Left cardiac atrium (tissue), 4 donors: ENCODE measurements around the gene EML6. TPM values are rescaled to one million over a fixed set of nuclear protein-coding genes. Genes with fewer than 3 reads are reported as not detected.

Experiments used
- ATAC-seq, 2 donors: fragments of 200-7000 bp; cut with Tn5 transposase; one replicate each; pipeline ENCODE4 v1.9.1; 2020; ENCODE audit warnings: mild to moderate bottlenecking in 2 of 2, moderate library complexity in 2 of 2
- DNase-seq: peaks from one replicate; pipeline ENCODE4 v3.0.0-alpha.2; 2020
- intact Hi-C, 2 donors: fragments of 100-400 bp; cut with DNase I; formaldehyde crosslinking; loops; one replicate each; pipeline versions ENCODE4 v1.14.1 to v1.15.1; 2022 to 2023
- total RNA-seq, 2 donors: library from RNA; stranded (reverse); fragmentation: NEBNext Ultra II Directional; extraction: Animal tissue kit (Norgen Biotek cat#: 25700); gene quantifications; one replicate each; pipeline ENCODE4 v1.2.1, GENCODE V29; 2021
- donor health status: DM: no; HTN: yes; CAD: no.
- donor health status: DM: no; HTN: yes; CAD: no; lungs with severe emphysema.
- donor health status: DM: yes; HTN: yes; CAD: no.
- donor health status: Dilated cardiomyopathy.

EML6 gene
- total RNA-seq, 2 donors from 2014 or later, result 0.52 to 0.62 TPM

GRCh38 chr2:54894467-54894866, 171.0 kb downstream of the EML6 start:
- ATAC-seq (no peak), DNase-seq (peak; percentile 33)
- intact Hi-C loops, result no loop called here

GRCh38 chr2:54895730-54896129, 172.3 kb downstream of the EML6 start:
- ATAC-seq (no peak), DNase-seq (no peak)
- intact Hi-C loops, result loop anchor here in 1 of 2 donors (5.0 kb wide), 1 partner anchor 277 kb away; no protein-coding TSS in a partner anchor

DNA sequence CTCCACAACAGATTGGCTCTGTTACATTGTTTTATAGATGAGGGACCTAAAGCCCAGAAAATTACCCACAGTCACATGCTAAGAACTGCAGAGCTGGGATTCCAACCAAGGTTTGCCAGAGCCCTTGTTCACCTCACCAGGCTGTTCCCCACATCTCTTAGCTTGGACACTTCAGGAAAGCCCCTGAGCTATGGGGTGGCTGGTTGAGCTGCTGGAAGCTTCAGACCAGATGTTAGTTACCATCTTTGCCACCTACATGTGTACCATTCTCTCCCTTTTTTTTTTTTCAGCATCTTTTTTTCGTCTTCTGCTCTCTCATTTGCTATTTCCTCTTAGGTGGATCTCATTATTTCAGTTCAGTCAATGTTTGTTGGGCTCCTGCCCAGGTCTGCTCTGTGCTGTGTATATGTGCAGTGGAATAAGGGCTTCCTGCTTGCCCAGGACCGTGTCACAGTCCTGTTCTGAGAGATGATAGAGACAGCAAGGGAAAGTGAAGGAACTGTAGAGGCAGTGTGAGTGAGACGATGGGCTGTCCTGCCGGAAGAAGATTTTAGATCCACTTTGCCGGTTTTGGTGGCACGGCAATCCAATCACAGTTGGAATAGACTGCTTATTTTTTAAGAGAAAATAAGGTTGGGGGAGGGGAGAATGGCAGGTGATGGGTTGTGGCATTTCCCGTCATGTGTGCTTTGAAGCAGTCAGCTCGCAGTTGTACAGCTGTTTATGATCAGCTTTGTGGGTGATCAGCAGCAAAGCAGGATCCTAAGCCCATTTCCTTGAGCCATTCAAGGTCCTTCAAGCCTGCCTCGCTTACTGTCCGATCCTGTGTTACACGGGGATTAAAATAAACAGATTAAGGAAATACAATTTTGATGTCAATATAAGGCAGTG, 174.2 kb downstream of the EML6 start:
- intact Hi-C loops, result loop anchor here in 1 of 2 donors (5.0 kb wide), 1 partner anchor 275 kb away; no protein-coding TSS in a partner anchor
- DNase-seq (no peak), ATAC-seq (no peak)

DNA sequence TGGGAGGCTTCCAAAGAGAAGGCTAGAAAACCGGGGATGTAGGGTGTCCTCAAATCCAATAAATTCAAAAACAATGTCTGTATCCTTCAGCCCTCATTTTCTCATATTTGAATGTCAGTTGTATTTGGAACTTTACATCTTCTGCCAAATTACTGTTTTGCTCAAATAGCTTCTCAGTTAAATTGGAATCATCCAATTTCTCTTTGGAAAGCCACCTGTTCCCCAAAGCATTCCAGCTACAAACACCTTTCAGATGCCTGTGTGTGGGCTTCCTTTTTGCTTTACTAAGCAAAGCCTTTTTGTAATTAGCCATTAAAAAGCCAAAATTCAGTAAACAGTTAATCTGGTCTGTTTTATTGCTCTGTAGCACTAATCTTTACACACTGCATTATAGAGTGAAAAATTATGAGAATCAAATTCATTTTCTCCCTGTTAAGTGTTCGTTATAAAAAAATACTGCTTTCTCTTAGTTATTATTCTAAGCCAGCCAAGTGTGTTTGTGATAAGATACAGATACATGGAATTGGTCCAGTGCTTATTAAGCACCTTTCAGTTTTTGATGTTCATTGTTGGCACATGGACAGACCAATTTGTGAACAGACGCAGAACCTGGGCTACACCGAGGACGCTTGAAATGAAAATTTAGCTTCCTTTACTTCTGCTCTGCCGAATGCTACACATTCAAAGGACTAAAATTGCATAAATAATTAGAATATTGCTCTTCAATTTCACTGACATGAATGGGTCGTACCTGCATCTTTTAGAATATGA, 175.2 kb downstream of the EML6 start:
- intact Hi-C loops, result loop anchor here in 1 of 2 donors (5.0 kb wide), 1 partner anchor 274 kb away; no protein-coding TSS in a partner anchor
- ATAC-seq, result no peak
- no peak for DNase-seq

GRCh38 chr2:54899576-54900200, 176.2 kb downstream of the EML6 start:
- ATAC-seq (peak; percentile 72 to 82), DNase-seq (no peak)
- intact Hi-C loops, result loop anchor here (5.0 kb wide), 2 partner anchors 273 to 278 kb away; no protein-coding TSS in a partner anchor

GRCh38 chr2:54901224-54901986, 177.9 kb downstream of the EML6 start:
- no peak for DNase-seq
- intact Hi-C loops, result loop anchor here in 1 of 2 donors (5.0 kb wide), 1 partner anchor 276 kb away; no protein-coding TSS in a partner anchor
- no peak for ATAC-seq

GRCh38 chr2:54902763-54903162, 179.3 kb downstream of the EML6 start:
- no peak for ATAC-seq
- intact Hi-C loops, result loop anchor here in 1 of 2 donors (5.0 kb wide), 1 partner anchor 275 kb away; no protein-coding TSS in a partner anchor
- DNase-seq, result no peak

DNA sequence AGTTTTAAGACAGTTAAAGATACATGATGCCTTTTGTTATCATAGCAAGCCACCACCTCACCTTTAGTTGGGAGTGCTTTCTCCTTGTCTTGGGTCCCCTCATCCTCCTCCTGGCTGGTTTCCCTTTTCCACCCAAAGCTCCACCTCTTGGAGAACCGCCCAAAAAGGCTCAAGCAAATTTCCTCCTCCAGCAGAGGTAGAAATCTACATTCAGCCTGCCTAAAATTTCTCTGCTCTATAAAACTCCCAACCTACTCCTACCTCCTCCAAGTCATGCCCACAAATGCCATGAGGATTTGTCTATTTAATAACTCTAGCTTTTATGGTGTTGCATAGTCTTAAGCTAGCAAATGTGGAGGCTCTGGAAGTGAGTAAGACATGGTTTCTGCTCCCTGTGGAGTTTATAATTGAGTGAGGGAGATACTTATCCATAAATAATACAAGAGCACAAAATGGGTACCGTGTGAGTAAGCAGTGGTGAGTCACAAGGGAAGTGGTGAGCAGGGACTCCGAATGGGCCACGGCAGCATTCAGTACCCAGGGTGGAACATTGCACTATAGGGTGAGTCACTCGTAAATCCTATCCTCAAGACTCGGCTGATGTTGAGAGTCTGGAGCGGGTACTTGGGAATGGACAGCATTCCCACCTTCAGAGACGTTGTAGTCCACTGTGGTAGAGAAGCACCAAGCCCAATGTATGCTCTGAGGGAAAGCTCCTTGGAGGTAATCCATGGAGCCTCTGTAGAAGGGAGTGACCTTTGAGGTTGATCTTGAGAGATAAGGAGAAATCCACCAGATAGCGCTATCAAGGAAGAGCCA, 180.5 kb downstream of the EML6 start:
- peak in 1 of 2 donors; percentile 75 for ATAC-seq

GRCh38 chr2:54904836-54905235, 181.4 kb downstream of the EML6 start:
- intact Hi-C loops, result loop anchor here in 1 of 2 donors (5.0 kb wide), 1 partner anchor 272 kb away; no protein-coding TSS in a partner anchor
- ATAC-seq (peak in 1 of 2 donors; percentile 68), DNase-seq (no peak)

More for the DNA sequence above, 180.5 kb downstream of the EML6 start:
- DNase-seq, result peak; percentile 31
- intact Hi-C loops, result loop anchor here in 1 of 2 donors (5.0 kb wide), 1 partner anchor 273 kb away; no protein-coding TSS in a partner anchor

DNA sequence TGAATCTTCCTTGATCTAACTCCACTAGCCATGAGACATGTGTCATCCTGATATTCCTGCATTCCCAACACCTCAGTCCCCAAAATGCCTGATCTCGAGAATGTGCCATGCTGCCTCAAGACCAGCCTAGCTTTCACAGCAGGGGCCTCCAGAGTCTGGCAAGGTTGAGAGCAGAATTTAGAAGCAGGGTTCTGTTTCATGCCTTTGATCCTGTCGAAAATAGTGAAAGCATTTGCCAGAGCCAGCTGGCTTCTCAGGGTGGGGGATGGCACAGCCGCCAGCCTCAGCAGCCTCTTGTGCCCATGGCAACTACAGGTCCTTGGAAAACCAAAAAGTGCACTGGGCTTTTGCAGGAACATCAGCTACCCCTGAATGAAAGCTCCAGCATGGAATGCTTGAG, 183.3 kb downstream of the EML6 start:
- DNase-seq, result no peak
- intact Hi-C loops, result no loop called here
- ATAC-seq, result no peak

DNA sequence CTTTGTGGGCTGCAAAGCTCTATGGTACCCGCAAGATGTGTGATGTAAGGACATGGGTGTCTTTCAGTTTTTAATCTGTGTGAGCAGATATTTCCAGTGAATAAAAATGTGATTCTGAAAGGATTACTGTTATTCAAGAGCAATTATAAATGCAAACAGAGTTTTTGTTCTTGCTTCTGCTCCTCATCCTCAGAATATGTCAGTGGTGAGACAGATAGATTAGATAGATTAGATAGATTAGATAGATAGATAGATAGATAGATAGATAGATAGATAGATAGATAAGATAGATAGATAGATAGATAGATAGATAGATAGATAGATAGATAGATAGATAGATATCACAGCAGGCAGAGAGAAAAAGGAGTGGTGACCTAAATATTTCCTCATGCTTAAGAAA, 184.2 kb downstream of the EML6 start:
- ATAC-seq, result no peak
- DNase-seq, result no peak
- intact Hi-C loops, result no loop called here

DNA sequence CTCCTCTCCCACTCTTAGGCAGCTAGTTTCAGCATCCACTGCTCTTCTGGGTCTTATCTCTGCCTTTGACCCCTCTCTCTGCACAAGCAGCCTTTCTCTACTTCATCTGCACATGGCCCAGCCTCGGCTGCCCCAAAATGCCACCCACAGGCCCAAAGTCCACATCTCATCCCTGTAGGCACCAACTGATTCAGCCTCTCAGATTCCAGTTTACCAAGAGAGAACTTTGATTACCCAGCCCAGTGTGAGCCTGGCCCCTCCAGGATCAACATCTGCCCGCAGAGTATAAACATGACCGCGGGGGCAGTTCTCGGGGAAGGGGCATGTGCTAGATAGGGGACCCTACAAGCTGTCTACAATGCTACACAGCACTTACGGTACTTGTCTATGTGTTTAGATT, 185.1 kb downstream of the EML6 start:
- ATAC-seq (no peak), DNase-seq (no peak)
- intact Hi-C loops, result no loop called here

DNA sequence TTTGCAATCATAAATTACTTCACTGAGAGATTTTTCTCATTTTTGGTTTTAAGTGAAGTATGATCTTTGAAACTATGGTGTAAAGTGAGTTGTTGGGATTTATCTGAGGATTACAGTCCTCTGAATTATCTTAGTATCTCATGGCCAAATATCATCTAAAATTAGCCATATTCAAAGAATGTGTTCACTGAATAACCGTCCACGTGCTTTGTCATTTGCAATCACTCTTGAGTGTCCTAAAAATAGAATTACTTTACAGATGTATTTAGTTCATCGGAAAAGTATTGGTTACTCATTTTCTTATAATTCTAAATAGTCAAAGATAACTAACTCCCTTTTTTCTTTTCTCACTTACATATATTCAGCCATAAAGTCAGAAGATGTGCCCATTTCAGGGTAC, 185.5 kb downstream of the EML6 start:
- no peak for ATAC-seq
- DNase-seq, result no peak
- intact Hi-C loops, result no loop called here

- ATAC-seq (no peak), DNase-seq (no peak)
- intact Hi-C loops, result no loop called here
Measured at GRCh38 chr2:54912305-54912704, 188.8 kb downstream of the EML6 start.

- intact Hi-C loops, result no loop called here
- ATAC-seq, result no peak
- DNase-seq, result no peak
Measured at GRCh38 chr2:54912893-54913292, 189.4 kb downstream of the EML6 start.

DNA sequence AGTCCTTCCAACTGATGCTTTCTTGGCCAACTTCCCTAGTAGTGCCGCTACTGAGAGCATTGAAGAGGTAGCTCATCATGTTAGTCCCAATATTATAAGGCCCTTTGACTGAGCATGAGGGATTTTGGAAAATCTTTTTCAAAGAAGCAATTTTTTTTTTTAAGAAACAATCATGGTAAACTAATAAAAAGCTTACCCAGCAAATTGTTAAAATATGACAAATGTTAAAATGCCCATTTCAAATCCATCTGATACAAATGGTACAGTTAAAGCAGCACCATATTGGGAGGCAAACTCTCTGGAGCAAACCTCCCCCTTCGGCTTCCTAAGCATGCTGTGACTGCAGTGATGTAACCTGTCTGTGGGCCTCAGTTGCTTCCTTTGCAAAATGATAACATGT, 191.2 kb downstream of the EML6 start:
- no peak for DNase-seq
- intact Hi-C loops, result no loop called here

GRCh38 chr2:54915101-54915500, 191.6 kb downstream of the EML6 start:
- intact Hi-C loops, result no loop called here
- ATAC-seq (no peak), DNase-seq (no peak)

More for the DNA sequence above, 191.2 kb downstream of the EML6 start:
- no peak for ATAC-seq

GRCh38 chr2:54916637-54917036, 193.2 kb downstream of the EML6 start:
- ATAC-seq (no peak), DNase-seq (no peak)
- intact Hi-C loops, result no loop called here
